CD4-positive, alpha-beta memory T cell (primary cell): ENCODE data around the gene NOX3. TPM values are rescaled to one million over a fixed set of nuclear protein-coding genes. Genes with fewer than 3 reads are reported as not detected.

Experiments
- CTCF ChIA-PET: fragments of 350-600 bp; sonication (Branson Sonifier 250); formaldehyde crosslinking; loops from one replicate; lab custom pipeline; 2021; ENCODE audit warnings: inconsistent platforms; ENCODE audit not compliant: partially characterized antibody; lab: Charles Lee
- POLR2A ChIA-PET: fragments of 350-600 bp; sonication (Branson Sonifier 250); formaldehyde crosslinking; loops from one replicate; lab custom pipeline; 2021; ENCODE audit not compliant: partially characterized antibody; lab: Charles Lee
- DNase-seq, 5 donors: peaks; one replicate each; pipeline versions ENCODE4 v3.0.0 to v3.0.0-alpha.2; 2020 to 2022; ENCODE audit warnings: mixed read lengths in 1 of 5
- H3K27ac ChIP-seq: one replicate; pipeline ENCODE4 v1.7.0; 2013; ENCODE audit warnings: low read depth, low read length
- H3K27me3 ChIP-seq: 2 replicates; pipeline ENCODE4 v1.7.0; 2013; ENCODE audit warnings: mild to moderate bottlenecking, low read length, moderate library complexity; ENCODE audit not compliant: insufficient read depth
- H3K36me3 ChIP-seq: 2 replicates; pipeline ENCODE4 v1.7.0; 2013; ENCODE audit warnings: mild to moderate bottlenecking, low read length, moderate library complexity; ENCODE audit not compliant: insufficient read depth
- H3K4me1 ChIP-seq: 2 replicates; pipeline ENCODE4 v1.7.0; 2013; ENCODE audit warnings: mild to moderate bottlenecking, low read length, moderate library complexity; ENCODE audit not compliant: insufficient read depth
- H3K4me3 ChIP-seq, 2 donors: one replicate each; pipeline ENCODE4 v1.7.0; 2013; ENCODE audit warnings: low read length in 2 of 2, mild to moderate bottlenecking in 1 of 2
- H3K9me3 ChIP-seq, 2 donors: one replicate each; pipeline ENCODE4 v1.7.0; 2013; ENCODE audit warnings: low read length in 2 of 2, control low read depth in 1 of 2; ENCODE audit not compliant: control insufficient read depth in 1 of 2
- H3K27ac Mint-ChIP-seq, 7 donors: one replicate each; pipeline ENCODE4 v1.8.0; 2020 to 2021; ENCODE audit warnings: mixed read lengths in 7 of 7, mild to moderate bottlenecking in 6 of 7, inconsistent platforms in 3 of 7, moderate library complexity in 3 of 7
- H3K27me3 Mint-ChIP-seq, 2 donors: one replicate each; pipeline ENCODE4 v1.8.0; 2020 to 2021; ENCODE audit warnings: mixed read lengths in 2 of 2
- H3K36me3 Mint-ChIP-seq, 2 donors: one replicate each; pipeline ENCODE4 v1.8.0; 2020 to 2021; ENCODE audit warnings: mixed read lengths in 2 of 2, inconsistent platforms in 1 of 2, mild to moderate bottlenecking in 1 of 2
- H3K4me1 Mint-ChIP-seq, 4 donors: one replicate each; pipeline ENCODE4 v1.8.0; 2020 to 2021; ENCODE audit warnings: mixed read lengths in 4 of 4, mild to moderate bottlenecking in 1 of 4
- H3K4me3 Mint-ChIP-seq, 8 donors: one replicate each; pipeline ENCODE4 v1.8.0; 2020 to 2021; ENCODE audit warnings: mixed read lengths in 8 of 8, mild to moderate bottlenecking in 7 of 8, moderate library complexity in 6 of 8, inconsistent platforms in 3 of 8
- H3K9me3 Mint-ChIP-seq, 8 donors: one replicate each; pipeline ENCODE4 v1.8.0; 2020 to 2021; ENCODE audit warnings: mixed read lengths in 8 of 8, mild to moderate bottlenecking in 5 of 8, inconsistent platforms in 3 of 8, moderate library complexity in 1 of 8
- intact Hi-C: fragments of 100-400 bp; cut with micrococcal nuclease; formaldehyde crosslinking; loops from one replicate; pipeline ENCODE4 v1.15.1; 2023
- polyA plus RNA-seq, 2 donors: library from polyadenylated mRNA; unstranded; fragments of 300-500 nt; fragmentation: Illumina TruSeq; gene quantifications; one replicate each; pipeline ENCODE4 v1.2.3, GENCODE V29; 2021
- total RNA-seq, 2 experiments: library from RNA; stranded (reverse); gene quantifications; one replicate each; pipeline ENCODE4 v1.2.3, GENCODE V29; 2021

Gene NOX3
- total and polyA plus RNA-seq, 4 experiments from 2014 or later = not detected

- Histone ChIP-seq H3K27ac (no peak overlapping the region), H3K4me3 (no peak overlapping the region), H3K36me3 (no peaks in the 10 kb centered on the region), H3K4me1 (no peaks in the 10 kb centered on the region), H3K9me3 (no peaks in the 10 kb centered on the region), H3K27me3 (no peaks in the 10 kb centered on the region)
- intact Hi-C loops = no loop called here
- CTCF ChIA-PET = no interaction called here
- Mint-ChIP-seq H3K4me3 (no peak overlapping the region), H3K4me1 (no peaks in the 10 kb centered on the region), H3K27ac (no peak overlapping the region), H3K27me3 (no peaks in the 10 kb centered on the region), H3K36me3 (no peaks in the 10 kb centered on the region), H3K9me3 (no peaks in the 10 kb centered on the region)
- POLR2A ChIA-PET = no interaction called here
- DNase-seq = no peak
These were observed 74.8 kb downstream of the NOX3 start for GRCh38 chr6:155380666-155381332.

GRCh38 chr6:155378724-155379123, 76.9 kb downstream of the NOX3 start:
- Histone ChIP-seq H3K4me3 (no peak overlapping the region), H3K27me3 (no peaks in the 10 kb centered on the region), H3K36me3 (no peaks in the 10 kb centered on the region), H3K27ac (no peak overlapping the region), H3K4me1 (no peaks in the 10 kb centered on the region), H3K9me3 (no peaks in the 10 kb centered on the region)
- intact Hi-C loops = no loop called here
- ChIA-PET CTCF (no interaction called here), POLR2A (no interaction called here)
- Mint-ChIP-seq H3K9me3 (no peaks in the 10 kb centered on the region), H3K27ac (no peak overlapping the region), H3K4me1 (no peaks in the 10 kb centered on the region), H3K36me3 (no peaks in the 10 kb centered on the region), H3K27me3 (peaks cover 0 to 1% of the 10 kb centered on the region in 2 donors), H3K4me3 (no peak overlapping the region)
- no peak for DNase-seq

GRCh38 chr6:155378276-155378675, 77.4 kb downstream of the NOX3 start:
- Histone ChIP-seq H3K36me3 (no peaks in the 10 kb centered on the region), H3K27me3 (no peaks in the 10 kb centered on the region), H3K4me1 (no peaks in the 10 kb centered on the region), H3K9me3 (no peaks in the 10 kb centered on the region), H3K4me3 (no peak overlapping the region), H3K27ac (no peak overlapping the region)
- Mint-ChIP-seq H3K27me3 (peaks cover 1% of the 10 kb centered on the region in 2 donors), H3K27ac (no peak overlapping the region), H3K4me3 (no peak overlapping the region), H3K4me1 (no peaks in the 10 kb centered on the region), H3K9me3 (no peaks in the 10 kb centered on the region), H3K36me3 (no peaks in the 10 kb centered on the region)
- CTCF ChIA-PET = no interaction called here
- intact Hi-C loops = no loop called here
- no peak for DNase-seq
- POLR2A ChIA-PET = no interaction called here

- H3K4me1 ChIP-seq = no peaks in the 10 kb centered on the region
- H3K4me3 ChIP-seq = no peak overlapping the region
- no peaks in the 10 kb centered on the region for H3K27me3 ChIP-seq
- POLR2A ChIA-PET = no interaction called here
- Mint-ChIP-seq H3K4me3 (no peak overlapping the region), H3K4me1 (no peaks in the 10 kb centered on the region), H3K9me3 (no peaks in the 10 kb centered on the region), H3K27me3 (peaks cover 1 to 7% of the 10 kb centered on the region in 2 donors), H3K36me3 (no peaks in the 10 kb centered on the region), H3K27ac (no peak overlapping the region)
- DNase-seq = no peak
- CTCF ChIA-PET = no interaction called here
- H3K9me3 ChIP-seq = no peaks in the 10 kb centered on the region
- H3K27ac ChIP-seq = no peak overlapping the region
- H3K36me3 ChIP-seq = no peaks in the 10 kb centered on the region
- intact Hi-C loops = no loop called here
These were observed 78.6 kb downstream of the NOX3 start for GRCh38 chr6:155377061-155377460.

GRCh38 chr6:155375801-155376200, 79.8 kb downstream of the NOX3 start:
- H3K4me3 Mint-ChIP-seq = no peak overlapping the region
- peaks cover 6 to 10% of the 10 kb centered on the region in 2 donors for H3K27me3 Mint-ChIP-seq
- Histone ChIP-seq H3K36me3 (no peaks in the 10 kb centered on the region), H3K4me1 (no peaks in the 10 kb centered on the region), H3K4me3 (no peak overlapping the region), H3K27me3 (no peaks in the 10 kb centered on the region), H3K9me3 (no peaks in the 10 kb centered on the region), H3K27ac (no peak overlapping the region)
- no peaks in the 10 kb centered on the region for H3K9me3 Mint-ChIP-seq
- H3K4me1 Mint-ChIP-seq = no peaks in the 10 kb centered on the region
- POLR2A ChIA-PET = no interaction called here
- intact Hi-C loops = no loop called here
- no peak for DNase-seq
- H3K27ac Mint-ChIP-seq = no peak overlapping the region
- H3K36me3 Mint-ChIP-seq = no peaks in the 10 kb centered on the region
- CTCF ChIA-PET = no interaction called here

- H3K27me3 Mint-ChIP-seq = peaks cover 6 to 10% of the 10 kb centered on the region in 2 donors
- H3K9me3 Mint-ChIP-seq = no peaks in the 10 kb centered on the region
- H3K36me3 Mint-ChIP-seq = no peaks in the 10 kb centered on the region
- POLR2A ChIA-PET = no interaction called here
- no peak overlapping the region for H3K27ac ChIP-seq
- H3K4me3 ChIP-seq = no peak overlapping the region
- no peak for DNase-seq
- no peaks in the 10 kb centered on the region for H3K9me3 ChIP-seq
- H3K27me3 ChIP-seq = no peaks in the 10 kb centered on the region
- H3K27ac Mint-ChIP-seq = no peak overlapping the region
- H3K4me3 Mint-ChIP-seq = no peak overlapping the region
- CTCF ChIA-PET = no interaction called here
- no peaks in the 10 kb centered on the region for H3K4me1 ChIP-seq
- intact Hi-C loops = no loop called here
- H3K4me1 Mint-ChIP-seq = no peaks in the 10 kb centered on the region
- no peaks in the 10 kb centered on the region for H3K36me3 ChIP-seq
These were observed 81.0 kb downstream of the NOX3 start for GRCh38 chr6:155374681-155375080.

- Histone ChIP-seq H3K36me3 (no peaks in the 10 kb centered on the region), H3K4me3 (no peak overlapping the region), H3K27me3 (no peaks in the 10 kb centered on the region), H3K9me3 (no peaks in the 10 kb centered on the region), H3K27ac (no peak overlapping the region), H3K4me1 (no peaks in the 10 kb centered on the region)
- H3K4me3 Mint-ChIP-seq = no peak overlapping the region
- H3K9me3 Mint-ChIP-seq = no peaks in the 10 kb centered on the region
- no peaks in the 10 kb centered on the region for H3K36me3 Mint-ChIP-seq
- POLR2A ChIA-PET = no interaction called here
- CTCF ChIA-PET = no interaction called here
- no peak overlapping the region for H3K27ac Mint-ChIP-seq
- intact Hi-C loops = no loop called here
- DNase-seq = no peak
- H3K27me3 Mint-ChIP-seq = peaks cover 6 to 10% of the 10 kb centered on the region in 2 donors
- no peaks in the 10 kb centered on the region for H3K4me1 Mint-ChIP-seq
These were observed 82.4 kb downstream of the NOX3 start for GRCh38 chr6:155373276-155373675.

GRCh38 chr6:155372256-155372655, 83.4 kb downstream of the NOX3 start:
- H3K36me3 Mint-ChIP-seq = no peaks in the 10 kb centered on the region
- no peak overlapping the region for H3K27ac Mint-ChIP-seq
- no peak overlapping the region for H3K4me3 Mint-ChIP-seq
- peaks cover 6 to 10% of the 10 kb centered on the region in 2 donors for H3K27me3 Mint-ChIP-seq
- POLR2A ChIA-PET = no interaction called here
- no peaks in the 10 kb centered on the region for H3K4me1 Mint-ChIP-seq
- Histone ChIP-seq H3K9me3 (no peaks in the 10 kb centered on the region), H3K27me3 (no peaks in the 10 kb centered on the region), H3K36me3 (no peaks in the 10 kb centered on the region), H3K27ac (no peak overlapping the region), H3K4me1 (no peaks in the 10 kb centered on the region), H3K4me3 (no peak overlapping the region)
- intact Hi-C loops = no loop called here
- CTCF ChIA-PET = no interaction called here
- no peaks in the 10 kb centered on the region for H3K9me3 Mint-ChIP-seq
- DNase-seq = no peak
